Measurements from ENCODE around the gene NRSN2. TPM values are rescaled to one million over a fixed set of nuclear protein-coding genes. Genes with fewer than 3 reads are reported as not detected.
A peak's percentile ranks its signal among the peaks of the same experiment; 100 is the strongest.

NRSN2 gene
- total and polyA plus RNA-seq, 5 experiments from 2014 or later, result 1.2 to 3.6 (median 1.7) TPM

GRCh38 chr20:310645-311044 lies 36.3 kb upstream of the NRSN2 start:
- H3K9me3 Mint-ChIP-seq, result no peaks in the 10 kb centered on the region
- POLR2A ChIA-PET, result interaction anchor here (0.7 to 3.6 kb wide), 5 partner anchors 10 to 84 kb away, joined by 3 to 20 read pairs (median 3); partner anchors contain the start of genes SOX12 and ZCCHC3
- H3K27me3 Mint-ChIP-seq, result no peaks in the 10 kb centered on the region
- ATAC-seq (no peak), DNase-seq (no peak)
- H3K4me3 Mint-ChIP-seq, result peak overlapping the region; percentile 81 to 93 (median 87)
- H3K36me3 Mint-ChIP-seq, result no peaks in the 10 kb centered on the region
- H3K4me1 Mint-ChIP-seq, result peaks cover 11 to 19% (median 17%) of the 10 kb centered on the region in 4 donors
- peak overlapping the region in 5 of 10 donors; percentile 23 to 92 (median 83) for H3K27ac Mint-ChIP-seq

- Mint-ChIP-seq H3K27me3 (no peaks in the 10 kb centered on the region), H3K4me3 (peak overlapping the region in 5 of 10 donors; percentile 34 to 75 (median 63)), H3K4me1 (peaks cover 13 to 19% (median 17%) of the 10 kb centered on the region in 4 donors), H3K27ac (no peak overlapping the region), H3K9me3 (no peaks in the 10 kb centered on the region), H3K36me3 (no peaks in the 10 kb centered on the region)
- POLR2A ChIA-PET, result no interaction called here
- DNase-seq (no peak), ATAC-seq (no peak)
These were observed 35.3 kb upstream of the NRSN2 start for GRCh38 chr20:311609-312008.

- Mint-ChIP-seq H3K9me3 (no peaks in the 10 kb centered on the region), H3K4me3 (no peak overlapping the region), H3K27me3 (no peaks in the 10 kb centered on the region), H3K36me3 (no peaks in the 10 kb centered on the region), H3K27ac (no peak overlapping the region), H3K4me1 (peaks cover 13 to 19% (median 17%) of the 10 kb centered on the region in 4 donors)
- DNase-seq (no peak), ATAC-seq (no peak)
- POLR2A ChIA-PET, result no interaction called here
These were observed 34.8 kb upstream of the NRSN2 start for GRCh38 chr20:312067-312466.

GRCh38 chr20:312866-313265 lies 34.0 kb upstream of the NRSN2 start:
- H3K36me3 Mint-ChIP-seq, result no peaks in the 10 kb centered on the region
- POLR2A ChIA-PET, result interaction anchor here (0.6 to 0.9 kb wide), 2 partner anchors 11 to 15 kb away, joined by 3 to 4 read pairs; partner anchors contain the start of gene ZCCHC3
- H3K27me3 Mint-ChIP-seq, result no peaks in the 10 kb centered on the region
- H3K27ac Mint-ChIP-seq, result no peak overlapping the region
- peaks cover 13 to 19% (median 17%) of the 10 kb centered on the region in 4 donors for H3K4me1 Mint-ChIP-seq
- DNase-seq (no peak), ATAC-seq (no peak)
- H3K4me3 Mint-ChIP-seq, result peak overlapping the region in 1 of 10 donors; percentile 8
- no peaks in the 10 kb centered on the region for H3K9me3 Mint-ChIP-seq

GRCh38 chr20:313402-313801 lies 33.5 kb upstream of the NRSN2 start:
- no peak for ATAC-seq
- no peak for DNase-seq
- no peaks in the 10 kb centered on the region for H3K27me3 Mint-ChIP-seq
- peaks cover 13 to 19% (median 17%) of the 10 kb centered on the region in 4 donors for H3K4me1 Mint-ChIP-seq
- POLR2A ChIA-PET, result interaction anchor here (0.6 to 0.9 kb wide), 3 partner anchors 11 to 16 kb away, joined by 3 to 4 read pairs (median 3); partner anchors contain the start of gene ZCCHC3
- H3K9me3 Mint-ChIP-seq, result no peaks in the 10 kb centered on the region
- H3K27ac Mint-ChIP-seq, result no peak overlapping the region
- no peaks in the 10 kb centered on the region for H3K36me3 Mint-ChIP-seq
- no peak overlapping the region for H3K4me3 Mint-ChIP-seq

GRCh38 chr20:313948-314347 lies 33.0 kb upstream of the NRSN2 start:
- Mint-ChIP-seq H3K27me3 (no peaks in the 10 kb centered on the region), H3K9me3 (no peaks in the 10 kb centered on the region), H3K4me3 (no peak overlapping the region), H3K36me3 (no peaks in the 10 kb centered on the region), H3K27ac (no peak overlapping the region), H3K4me1 (peaks cover 13 to 19% (median 17%) of the 10 kb centered on the region in 4 donors)
- ATAC-seq (no peak), DNase-seq (no peak)
- POLR2A ChIA-PET, result interaction anchor here (0.9 kb wide), 1 partner anchor 12 kb away, joined by 3 read pairs; no protein-coding TSS in a partner anchor

- POLR2A ChIA-PET, result no interaction called here
- no peaks in the 10 kb centered on the region for H3K27me3 Mint-ChIP-seq
These were observed 30.4 kb upstream of the NRSN2 start for GRCh38 chr20:316316-317068.

GRCh38 chr20:324177-325044 lies 22.5 kb upstream of the NRSN2 start:
- H3K4me1 Mint-ChIP-seq, result peaks cover 9 to 33% (median 29%) of the 10 kb centered on the region in 4 donors

More at GRCh38 chr20:316316-317068, 30.4 kb upstream of the NRSN2 start:
- DNase-seq, result no peak
- H3K4me3 Mint-ChIP-seq, result no peak overlapping the region
- H3K27ac Mint-ChIP-seq, result no peak overlapping the region
- ATAC-seq, result no peak
- H3K9me3 Mint-ChIP-seq, result no peaks in the 10 kb centered on the region
- H3K36me3 Mint-ChIP-seq, result no peaks in the 10 kb centered on the region
- H3K4me1 Mint-ChIP-seq, result peaks cover 0 to 4% (median 3%) of the 10 kb centered on the region in 4 donors

GRCh38 chr20:325045-325888 lies 21.6 kb upstream of the NRSN2 start, which contains the start of gene SOX12:
SOX12 (plus strand) TSS chr20:325552; CDS start chr20:325925, 373 bp downstream.
- H3K36me3 Mint-ChIP-seq, result no peaks in the 10 kb centered on the region
- ATAC-seq (peak; percentile 60 to 68), DNase-seq (peak; percentile 91 to 98 (median 96))
- H3K9me3 Mint-ChIP-seq, result no peaks in the 10 kb centered on the region
- peaks cover 12 to 42% (median 38%) of the 10 kb centered on the region in 4 donors for H3K4me1 Mint-ChIP-seq
- POLR2A ChIA-PET, result interaction anchor here (0.5 to 5.5 kb wide), 11 partner anchors 11 to 219 kb away, joined by 3 to 140 read pairs (median 8); partner anchors contain the start of genes CSNK2A1, RBCK1, TBC1D20 and ZCCHC3
- peak within 1 kb of the TSS; percentile 61 to 97 (median 95) for H3K27ac Mint-ChIP-seq
- H3K27me3 Mint-ChIP-seq, result no peaks in the 10 kb centered on the region
- peak within 1 kb of the TSS; percentile 87 to 96 (median 92) for H3K4me3 Mint-ChIP-seq

More at GRCh38 chr20:324177-325044, 22.5 kb upstream of the NRSN2 start:
- Mint-ChIP-seq H3K4me3 (peak overlapping the region; percentile 87 to 96 (median 92)), H3K36me3 (no peaks in the 10 kb centered on the region), H3K9me3 (no peaks in the 10 kb centered on the region), H3K27ac (peak overlapping the region; percentile 61 to 97 (median 95)), H3K27me3 (no peaks in the 10 kb centered on the region)
- POLR2A ChIA-PET, result interaction anchor here (0.6 to 5.5 kb wide), 10 partner anchors 12 to 796 kb away, joined by 3 to 140 read pairs (median 8); partner anchors contain the start of genes RBCK1, TBC1D20 and ZCCHC3
- ATAC-seq (peak; percentile 53 to 60), DNase-seq (peak; percentile 79 to 93 (median 88))

GRCh38 chr20:325889-326644 lies 20.8 kb upstream of the NRSN2 start:
- DNase-seq (peak in 9 of 10 donors; percentile 31 to 75 (median 54)), ATAC-seq (peak in 1 of 2 donors; percentile 4)
- POLR2A ChIA-PET, result interaction anchor here (1.3 to 5.5 kb wide), 9 partner anchors 12 to 217 kb away, joined by 3 to 140 read pairs (median 8); partner anchors contain the start of genes CSNK2A1, RBCK1 and ZCCHC3
- peak overlapping the region in 7 of 10 donors; percentile 85 to 94 (median 91) for H3K27ac Mint-ChIP-seq
- peaks cover 14 to 47% (median 43%) of the 10 kb centered on the region in 4 donors for H3K4me1 Mint-ChIP-seq
- no peaks in the 10 kb centered on the region for H3K9me3 Mint-ChIP-seq
- no peaks in the 10 kb centered on the region for H3K36me3 Mint-ChIP-seq
- peak overlapping the region; percentile 81 to 91 (median 84) for H3K4me3 Mint-ChIP-seq
- H3K27me3 Mint-ChIP-seq, result no peaks in the 10 kb centered on the region

All from naive thymus-derived CD8-positive, alpha-beta T cell (primary cell).